Right ventricle myocardium superior (tissue), 1 donor: Measurements from ENCODE around the gene QARS1. TPM values are rescaled to one million over a fixed set of nuclear protein-coding genes. Genes with fewer than 3 reads are reported as not detected.

Experiments
- ATAC-seq: fragments of 200-7000 bp; cut with Tn5 transposase; one replicate; pipeline ENCODE4 v1.9.1; 2020; ENCODE audit warnings: mild to moderate bottlenecking; ENCODE audit not compliant: poor library complexity
- DNase-seq: peaks from one replicate; pipeline ENCODE4 v3.0.0-alpha.2; 2020
- intact Hi-C: fragments of 100-400 bp; cut with DNase I; formaldehyde crosslinking; loops from one replicate; pipeline ENCODE4 v1.11.2; 2022
- microRNA-seq: library from miRNA; unstranded; fragments of <30 nt; microRNA quantifications from one replicate; pipeline ENCODE4 v1.2.0, GENCODE V29; 2020
- total RNA-seq: library from RNA; stranded (reverse); fragmentation: NEBNext Ultra II Directional; extraction: Animal tissue kit (Norgen Biotek cat#: 25700); gene quantifications from one replicate; pipeline ENCODE4 v1.2.1, GENCODE V29; 2021
- donor health status: DM: no; HTN: yes; CAD: no; lungs with severe emphysema.

QARS1 gene
- total RNA-seq, 1 donor from 2014 or later: 207 TPM

GRCh38 chr3:49076646-49077045 is 27.9 kb downstream of the QARS1 start:
- intact Hi-C loops: no loop called here
- no peak for DNase-seq
- ATAC-seq: no peak

GRCh38 chr3:49076116-49076515 is 28.4 kb downstream of the QARS1 start:
- intact Hi-C loops: no loop called here
- no peak for DNase-seq
- ATAC-seq: no peak

GRCh38 chr3:49058011-49058410 is 46.5 kb downstream of the QARS1 start:
- no peak for ATAC-seq
- DNase-seq: no peak
- intact Hi-C loops: no loop called here

- intact Hi-C loops: no loop called here
- no peak for DNase-seq
- ATAC-seq: no peak
Observed at GRCh38 chr3:49057268-49057667, 47.3 kb downstream of the QARS1 start.

GRCh38 chr3:49054344-49054862 is 50.2 kb downstream of the QARS1 start:
- intact Hi-C loops: no loop called here
- ATAC-seq (no peak), DNase-seq (no peak)

- ATAC-seq (no peak), DNase-seq (no peak)
- intact Hi-C loops: no loop called here
Observed at GRCh38 chr3:49053543-49053942, 51.0 kb downstream of the QARS1 start.

Small RNA genes lying within 50 kb of the gene (microRNA-seq; reads per million reads assigned to microRNA genes)
- gene MIR6890: not detected

Other genes with a start within 250 kb of the QARS1 start
- gene SLC25A20, start 205.9 kb downstream of the QARS1 start, total RNA-seq: 140 TPM
- 164 TPM for gene ARIH2, start 185.9 kb downstream of the QARS1 start, total RNA-seq
- 25.1 TPM for gene P4HTM, start 114.5 kb downstream of the QARS1 start, total RNA-seq
- 71.6 TPM for gene WDR6, start 97.4 kb downstream of the QARS1 start, total RNA-seq
- 7.9 TPM for gene DALRD3, start 86.2 kb downstream of the QARS1 start, total RNA-seq
- gene NDUFAF3, start 82.6 kb downstream of the QARS1 start, total RNA-seq: 165 TPM
- gene IMPDH2, start 75.4 kb downstream of the QARS1 start, total RNA-seq: 58.5 TPM
- 46.2 TPM for gene QRICH1, start 10.7 kb downstream of the QARS1 start, total RNA-seq
- 55.5 TPM for gene USP19, start 16.1 kb upstream of the QARS1 start, total RNA-seq
- 568 TPM for gene LAMB2, start 28.3 kb upstream of the QARS1 start, total RNA-seq
- 9.4 TPM for gene CCDC71, start 61.6 kb upstream of the QARS1 start, total RNA-seq
- gene KLHDC8B, start 66.8 kb upstream of the QARS1 start, total RNA-seq: 129 TPM
- gene C3orf62, start 172.5 kb upstream of the QARS1 start, total RNA-seq: 2.6 TPM
- 34.7 TPM for gene USP4, start 235.3 kb upstream of the QARS1 start, total RNA-seq